Activated T-helper 1 cell treated with Interleukin-2 at 50 U/mL for 16 hours (primary cell): ENCODE measurements around the gene ARIH1.

Source experiments
- DNase-seq: peaks from one replicate; pipeline ENCODE4 v3.0.0-alpha.2; 2020; ENCODE audit warnings: low read depth

The ARIH1 gene

DNA sequence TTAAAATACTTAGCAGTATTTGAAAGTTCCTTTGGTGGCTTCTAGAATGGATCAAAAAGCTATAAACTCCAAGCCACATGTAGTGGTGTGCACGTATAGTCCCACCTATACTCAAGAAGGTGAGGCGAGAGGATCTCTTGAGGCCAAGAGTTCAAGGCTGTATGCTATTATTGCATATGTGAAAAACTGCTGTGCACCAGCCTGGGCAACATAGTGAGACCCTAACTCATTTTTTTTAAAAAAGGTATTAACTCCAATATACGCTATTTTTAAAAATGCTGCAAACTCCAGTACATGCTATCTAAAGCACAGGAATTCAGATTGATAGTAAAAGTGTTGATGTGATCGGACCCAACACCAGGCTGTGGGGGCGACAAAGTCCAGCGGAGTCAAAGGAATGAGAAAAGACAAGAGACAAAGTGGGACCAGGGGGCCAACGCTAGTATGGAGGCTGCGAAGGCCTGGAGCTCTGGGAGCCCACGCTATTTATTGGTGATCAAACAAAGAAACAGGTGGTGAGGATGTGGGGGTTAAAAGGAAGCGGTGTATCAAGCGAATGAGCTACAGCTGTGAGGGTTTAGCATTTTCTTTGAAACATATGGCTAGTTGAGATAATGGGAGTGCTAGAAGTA is 66.6 kb downstream of the ARIH1 start:
- DNase-seq: no peak

DNA sequence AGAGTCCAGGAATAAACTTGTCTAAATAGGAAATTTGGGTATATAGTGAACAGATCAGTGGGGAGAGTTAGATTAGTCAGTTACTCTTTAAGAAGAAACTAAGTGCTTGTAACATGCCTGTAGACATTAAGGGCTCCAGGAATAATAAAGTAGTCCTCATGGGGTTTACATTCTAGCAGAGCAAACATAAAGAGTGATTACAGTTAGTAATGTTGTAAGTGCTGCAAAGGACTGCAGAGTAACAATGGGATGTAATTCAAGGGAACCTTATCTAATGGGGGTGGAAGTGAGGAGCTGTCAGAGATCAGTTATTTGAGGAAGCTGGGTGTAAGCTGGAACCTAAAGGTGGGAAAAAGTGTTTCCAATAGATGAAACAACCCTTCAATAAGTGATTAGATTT is 67.5 kb downstream of the ARIH1 start:
- DNase-seq: no peak

DNA sequence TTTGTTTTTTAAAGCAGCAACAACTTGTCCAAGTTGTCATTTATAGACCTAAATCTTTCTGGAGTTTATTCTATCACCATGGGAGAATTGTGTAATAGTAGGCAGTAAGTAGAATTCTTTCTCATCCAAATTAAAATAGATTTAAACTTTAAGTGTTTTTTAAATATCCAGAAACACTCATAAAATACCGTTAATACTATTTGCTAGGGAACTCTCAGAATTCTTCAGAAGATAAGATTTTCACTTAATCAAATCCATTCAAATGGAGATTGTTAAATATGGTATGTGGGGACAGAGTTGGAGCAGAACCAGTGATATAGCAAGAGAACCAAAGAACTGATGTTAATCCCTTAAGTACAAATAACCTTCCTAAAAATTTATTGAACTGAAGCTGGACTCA is 71.0 kb downstream of the ARIH1 start:
- no peak for DNase-seq

DNA sequence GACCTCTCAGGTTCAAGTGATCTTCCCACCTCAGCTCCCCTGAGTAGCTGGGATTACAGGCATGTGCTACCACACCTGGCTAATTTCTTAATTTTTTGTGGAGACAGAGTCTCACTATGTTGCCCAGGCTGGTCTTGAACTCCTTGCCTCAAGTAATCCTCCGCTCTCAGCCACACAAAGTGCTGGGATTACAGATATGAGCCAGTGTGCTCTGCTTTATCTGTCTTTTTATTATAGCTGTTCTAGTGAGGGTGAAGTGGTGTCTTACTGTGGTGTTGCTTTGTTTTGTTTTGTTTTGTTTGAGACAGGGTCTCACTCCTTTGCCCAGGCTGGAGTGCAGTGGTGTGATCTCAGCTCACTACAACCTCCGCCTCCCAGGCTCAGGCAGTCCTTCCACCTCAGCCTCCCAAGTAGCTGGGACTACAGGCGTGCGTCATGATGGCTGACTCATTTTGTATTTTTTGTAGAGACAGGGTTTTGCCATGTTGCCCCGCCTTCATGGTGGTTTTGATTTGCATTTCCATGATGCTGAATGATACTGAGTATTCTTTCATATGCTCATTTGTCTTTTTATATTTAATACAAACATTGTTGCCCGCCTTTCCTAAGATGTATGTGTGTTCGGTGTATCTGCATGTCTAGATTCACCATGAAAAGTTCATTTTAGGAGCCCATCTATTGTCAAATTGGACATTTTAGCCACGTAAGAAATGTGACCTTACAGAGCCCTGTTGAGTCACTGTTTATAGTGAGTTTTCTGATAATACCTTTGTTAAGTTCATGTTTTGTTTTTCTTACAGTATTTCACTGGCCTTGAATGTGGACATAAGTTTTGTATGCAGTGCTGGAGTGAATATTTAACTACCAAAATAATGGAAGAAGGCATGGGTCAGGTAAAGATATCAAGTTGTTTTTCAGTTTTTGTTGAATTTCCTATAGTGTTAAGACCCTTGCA is 80.6 kb downstream of the ARIH1 start:
- no peak for DNase-seq

DNA sequence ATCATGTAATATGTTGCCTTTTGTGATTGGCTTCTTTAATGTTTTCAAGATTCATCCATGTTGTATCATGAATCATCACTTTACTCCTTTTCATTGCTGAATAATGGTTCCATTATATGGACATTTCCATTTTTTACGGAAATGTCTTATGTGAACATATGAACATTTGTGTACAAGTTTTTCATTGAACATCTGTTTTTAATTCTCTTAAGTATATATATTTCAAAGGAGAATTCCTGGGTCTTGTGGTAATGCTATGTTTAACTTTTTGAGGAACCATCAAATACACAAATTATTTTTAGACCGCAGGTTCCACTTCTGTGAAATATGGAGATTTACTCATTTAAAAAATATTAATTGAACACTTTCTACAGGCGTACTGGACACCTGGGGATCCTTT is 85.7 kb downstream of the ARIH1 start:
- DNase-seq: no peak

DNA sequence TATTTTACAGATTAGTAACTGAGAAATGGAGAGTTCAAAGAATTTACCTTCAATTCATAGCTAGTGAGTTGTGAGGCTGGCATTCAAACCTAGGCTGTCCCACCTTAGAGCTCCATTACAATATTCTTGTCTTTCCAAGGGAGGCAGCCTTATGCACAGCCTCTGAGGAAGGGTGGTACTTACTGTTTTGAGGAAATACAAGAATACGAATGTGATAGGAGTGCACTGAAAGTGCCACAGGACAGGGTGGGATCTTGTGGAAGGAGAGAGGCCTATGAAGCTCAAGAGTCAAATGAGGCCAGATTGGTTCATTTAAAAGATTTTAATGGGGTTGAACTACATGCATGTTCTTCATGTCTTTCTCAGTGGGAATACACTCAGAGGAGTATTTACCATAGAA is 86.3 kb downstream of the ARIH1 start:
- no peak for DNase-seq

DNA sequence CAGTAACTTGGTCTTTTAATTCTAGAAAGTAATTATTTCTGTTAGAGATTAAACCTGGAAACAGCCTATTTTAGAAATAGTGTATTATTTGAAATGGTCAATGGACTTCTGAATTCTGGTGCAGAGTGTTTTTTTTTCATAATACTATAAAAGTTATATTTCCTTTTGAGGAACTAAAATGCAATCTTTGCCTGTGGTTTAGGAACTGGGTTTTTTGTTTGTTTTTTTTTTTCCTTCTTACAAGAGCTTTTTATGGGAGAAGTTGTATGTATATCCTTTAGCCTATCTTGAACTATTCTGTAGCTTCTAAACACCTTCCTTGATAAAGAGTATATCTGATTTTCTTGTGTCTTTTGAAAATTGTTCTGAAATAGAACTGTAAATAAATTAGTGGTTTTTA is 88.3 kb downstream of the ARIH1 start:
- no peak for DNase-seq

DNA sequence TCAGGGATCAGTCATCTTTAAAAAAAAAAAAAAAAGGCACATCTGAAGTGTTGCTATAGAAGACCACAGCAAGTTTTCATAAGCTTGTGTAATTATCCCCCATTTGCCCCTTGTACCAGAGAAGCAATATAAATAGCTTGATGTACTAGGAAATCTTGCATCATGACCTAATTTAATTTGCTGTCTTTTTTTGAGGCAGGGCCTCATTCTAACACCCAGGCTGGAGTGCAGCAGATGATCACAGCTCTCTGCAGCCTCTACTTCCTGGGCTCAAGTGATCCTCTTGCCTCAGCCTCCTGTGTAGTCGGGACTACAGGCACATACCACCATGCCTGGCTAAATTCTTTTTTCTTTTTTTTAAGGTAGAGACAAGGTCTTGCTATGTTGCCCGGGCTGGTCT is 88.7 kb downstream of the ARIH1 start:
- no peak for DNase-seq

DNA sequence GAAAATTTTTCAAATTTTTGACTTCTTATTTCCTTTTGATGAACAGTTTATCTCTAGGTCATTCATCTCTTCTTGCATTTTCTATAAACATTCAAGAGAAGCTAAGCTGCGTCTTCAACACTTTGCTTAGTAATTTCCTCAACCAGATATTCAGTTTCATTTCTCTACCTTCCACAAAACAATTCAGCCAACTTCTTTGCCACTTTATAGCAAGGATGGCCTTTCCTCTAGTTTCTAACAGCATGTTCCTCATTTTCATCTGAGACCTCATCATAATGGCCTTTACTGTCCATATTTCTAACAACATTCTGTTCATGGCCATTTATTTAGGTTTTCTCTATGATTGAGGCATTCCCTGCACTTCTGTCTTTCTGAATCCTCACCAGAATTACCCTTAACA is 90.0 kb downstream of the ARIH1 start:
- no peak for DNase-seq

DNA sequence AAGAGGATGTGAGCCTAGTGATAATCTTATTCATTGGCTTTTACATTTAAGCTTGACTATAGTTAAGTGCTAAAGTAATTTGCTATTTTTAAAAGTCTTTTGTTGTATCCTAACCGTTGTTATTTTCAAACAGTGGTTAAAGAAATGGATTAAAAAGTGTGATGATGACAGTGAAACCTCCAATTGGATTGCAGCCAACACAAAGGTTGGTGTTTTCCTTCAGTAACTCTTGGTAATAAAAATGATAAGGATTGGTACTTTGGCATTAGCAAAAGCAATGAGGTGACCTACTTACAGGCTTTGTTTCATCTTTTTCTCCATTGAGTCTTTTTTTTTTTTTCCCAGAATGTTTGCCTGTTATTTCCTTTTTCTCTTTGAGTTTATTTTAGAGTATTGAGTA is 92.8 kb downstream of the ARIH1 start:
- no peak for DNase-seq

DNA sequence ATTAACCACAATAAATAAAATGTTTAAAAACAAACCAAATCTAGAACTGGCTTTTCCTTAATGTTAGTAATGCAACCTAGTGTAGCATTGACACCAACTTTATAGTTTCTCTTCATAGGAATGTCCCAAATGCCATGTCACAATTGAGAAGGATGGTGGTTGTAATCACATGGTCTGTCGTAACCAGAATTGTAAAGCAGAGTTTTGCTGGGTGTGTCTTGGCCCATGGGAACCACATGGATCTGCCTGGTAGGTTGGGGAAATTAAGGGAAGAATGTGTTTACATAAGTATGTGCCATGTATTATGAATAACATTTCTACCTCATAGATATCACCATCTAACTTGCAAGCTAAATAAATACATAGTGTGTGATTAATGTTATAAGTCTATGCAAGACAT is 95.9 kb downstream of the ARIH1 start:
- DNase-seq: no peak

DNA sequence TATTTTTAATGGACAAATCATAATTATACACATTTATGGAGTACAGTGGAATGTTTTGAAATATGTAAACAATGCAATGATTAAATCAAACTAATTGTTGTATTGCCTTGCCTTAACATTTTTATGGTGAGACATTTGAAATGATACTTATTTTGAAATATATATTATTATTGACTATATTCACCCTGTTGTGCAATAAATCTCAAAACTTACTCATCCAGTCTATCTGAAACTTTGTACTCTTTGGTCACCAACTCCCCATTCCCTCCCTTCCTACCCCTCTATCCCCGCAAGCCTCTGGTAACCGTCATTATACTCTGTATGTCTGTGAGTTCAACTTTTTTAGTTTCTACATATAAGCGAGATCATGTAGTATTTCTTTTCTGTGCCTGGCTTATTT is 105.7 kb downstream of the ARIH1 start:
- DNase-seq: no peak

DNA sequence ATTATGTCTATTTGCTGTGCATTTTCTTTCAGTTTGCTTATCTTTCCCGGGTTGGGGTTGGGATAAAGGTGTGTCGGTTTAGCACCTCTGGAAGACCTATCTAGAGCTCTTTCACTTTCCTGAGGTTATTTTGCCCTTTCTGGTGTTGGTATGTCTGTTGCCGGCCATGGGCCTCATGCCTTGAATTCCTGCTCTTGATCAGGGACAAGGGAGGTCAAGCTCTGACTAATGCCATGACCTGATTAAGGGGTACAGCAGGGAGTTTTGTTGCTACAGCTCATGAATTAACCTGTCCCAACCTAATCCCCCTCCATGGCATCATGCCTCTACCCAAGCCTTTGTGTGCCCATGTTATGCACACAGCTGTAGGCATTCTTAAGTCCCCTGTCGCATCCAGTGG is 109.9 kb downstream of the ARIH1 start:
- DNase-seq: no peak

DNA sequence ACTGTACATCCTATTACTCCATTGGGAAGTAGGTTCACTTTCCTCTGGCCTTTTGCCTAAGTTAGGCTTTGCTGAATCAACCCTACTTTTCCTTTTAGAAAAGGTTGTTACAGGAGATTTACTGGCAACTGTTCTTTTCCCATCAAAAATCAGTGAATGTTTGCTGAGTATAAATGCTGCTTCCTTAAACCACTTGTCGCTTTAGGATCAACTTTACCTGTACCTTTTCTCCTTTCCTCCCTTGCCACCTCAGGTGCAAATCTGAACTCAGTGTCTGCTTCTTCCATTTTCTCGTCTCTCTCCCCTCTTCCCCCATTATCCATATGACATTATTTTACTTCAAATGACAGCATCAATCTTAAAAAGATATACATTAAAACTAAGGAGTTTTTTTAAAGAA is 110.9 kb downstream of the ARIH1 start:
- DNase-seq: no peak

DNA sequence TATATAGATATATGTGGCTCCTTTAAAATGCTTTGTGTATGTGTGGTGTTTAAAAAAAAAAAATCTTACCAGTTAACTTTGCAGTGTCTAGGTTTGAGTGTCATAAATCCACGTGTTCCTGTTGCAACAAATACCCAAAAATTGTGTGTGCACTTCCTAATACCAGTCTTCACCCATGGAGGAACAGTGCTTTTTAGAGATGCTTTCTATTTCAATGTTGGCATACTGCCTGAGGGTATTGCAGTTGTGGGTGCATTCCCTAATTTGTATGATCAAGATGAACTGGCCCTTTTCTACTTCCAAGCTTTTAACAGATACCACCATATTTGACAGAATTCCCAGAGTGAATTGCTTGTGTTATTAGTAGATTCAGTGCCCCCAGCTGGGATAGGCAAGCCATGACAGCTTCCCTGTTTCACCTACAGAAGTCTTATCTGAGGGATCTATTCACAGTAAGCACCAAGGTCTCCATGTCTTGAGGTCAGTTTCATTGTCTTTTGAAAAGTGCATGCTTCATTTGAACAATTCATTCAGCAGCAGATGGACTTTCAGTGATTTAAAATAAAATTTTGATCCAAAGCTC is 111.4 kb downstream of the ARIH1 start:
- no peak for DNase-seq

DNA sequence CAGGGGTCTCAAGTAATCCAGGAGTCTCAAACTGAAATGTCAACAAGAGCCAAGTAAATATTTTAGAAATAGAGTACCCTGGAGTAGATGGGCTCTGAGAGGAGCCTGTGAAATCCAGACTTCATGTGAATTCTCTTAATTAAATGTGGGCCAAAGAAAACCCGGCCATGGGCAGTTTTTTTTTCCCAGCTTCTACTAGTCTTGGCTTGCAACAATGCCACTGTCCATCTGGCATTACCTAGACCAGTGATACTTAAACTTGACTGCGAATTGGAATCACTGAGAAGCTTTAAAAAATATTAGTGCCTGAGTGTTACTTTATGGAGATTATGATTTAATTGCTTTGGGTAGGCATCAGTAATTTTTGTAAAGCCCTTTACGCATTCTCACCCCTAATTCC is 114.0 kb downstream of the ARIH1 start:
- DNase-seq: no peak

DNA sequence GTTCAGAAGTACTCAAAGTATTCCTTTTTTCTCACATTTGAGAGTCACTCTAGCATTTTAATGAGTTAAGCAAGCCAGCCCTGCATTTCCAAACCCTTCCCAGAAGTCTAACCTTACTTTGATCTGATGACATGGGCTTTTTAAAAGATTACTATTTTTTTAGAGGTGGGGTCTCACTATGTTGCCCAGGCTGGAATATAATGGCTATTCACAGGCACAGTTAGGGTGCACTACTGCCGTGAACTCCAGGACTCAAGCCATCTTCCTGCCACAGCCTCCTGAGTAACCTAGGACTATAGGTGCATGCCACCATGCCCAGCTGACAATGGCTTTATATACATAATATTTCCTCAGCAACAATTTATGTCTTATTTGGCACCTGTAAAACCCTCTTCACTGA is 116.3 kb downstream of the ARIH1 start:
- DNase-seq: no peak

DNA sequence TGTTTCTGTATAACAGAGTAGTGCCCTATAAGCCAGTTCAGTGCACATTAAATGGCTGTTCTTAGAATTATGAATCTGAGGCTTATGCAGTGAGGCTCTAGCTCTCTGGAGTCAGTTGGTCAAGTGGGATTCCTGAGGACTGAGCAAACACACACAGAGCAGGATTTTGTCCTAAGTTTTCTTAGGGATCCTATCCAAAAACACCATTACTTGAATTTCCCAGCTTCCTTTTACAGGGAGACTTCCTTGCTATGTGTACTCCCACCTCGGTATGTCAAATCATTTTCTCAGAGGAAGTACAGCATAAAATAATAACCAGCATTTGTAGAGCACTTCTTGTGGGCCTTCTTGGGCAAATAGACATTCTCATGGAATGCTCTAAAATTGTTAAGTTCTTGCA is 117.2 kb downstream of the ARIH1 start:
- DNase-seq: no peak

DNA sequence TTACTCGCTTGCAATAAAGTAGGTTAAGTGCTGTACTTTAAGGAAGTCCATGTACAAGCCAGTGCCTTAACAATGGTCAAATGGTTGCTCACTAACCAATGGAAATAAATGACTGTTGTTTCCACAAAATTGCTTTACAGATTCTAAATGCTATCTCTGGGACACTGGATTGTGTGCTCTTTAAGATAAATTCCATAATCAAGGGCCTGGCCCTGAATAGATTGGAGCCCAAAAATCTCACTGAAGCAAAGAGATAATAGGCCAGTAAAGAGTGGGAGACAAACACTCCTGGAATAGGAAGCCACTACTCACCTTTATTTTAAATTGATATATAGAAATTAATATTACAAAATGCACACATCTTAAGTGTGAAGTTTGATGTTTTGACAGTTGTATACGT is 118.0 kb downstream of the ARIH1 start:
- no peak for DNase-seq

DNA sequence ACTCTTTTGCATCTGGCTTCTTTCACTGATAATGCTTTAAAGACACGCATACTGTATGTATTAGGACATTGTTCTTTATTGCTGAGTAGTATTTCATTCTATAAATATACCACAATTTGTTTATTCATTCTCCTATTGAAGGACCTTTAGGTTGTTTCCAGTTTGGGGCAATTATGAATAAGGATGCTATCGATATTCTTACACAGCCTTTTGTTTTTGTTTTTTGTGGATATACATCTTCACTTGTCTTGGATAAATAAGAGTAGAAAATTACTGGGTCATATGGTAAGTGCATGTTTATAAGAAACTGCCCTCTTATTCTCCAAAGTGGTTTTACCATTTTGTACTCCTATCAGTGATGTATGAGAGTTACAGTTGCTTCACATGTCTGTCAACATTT is 118.5 kb downstream of the ARIH1 start:
- no peak for DNase-seq

DNA sequence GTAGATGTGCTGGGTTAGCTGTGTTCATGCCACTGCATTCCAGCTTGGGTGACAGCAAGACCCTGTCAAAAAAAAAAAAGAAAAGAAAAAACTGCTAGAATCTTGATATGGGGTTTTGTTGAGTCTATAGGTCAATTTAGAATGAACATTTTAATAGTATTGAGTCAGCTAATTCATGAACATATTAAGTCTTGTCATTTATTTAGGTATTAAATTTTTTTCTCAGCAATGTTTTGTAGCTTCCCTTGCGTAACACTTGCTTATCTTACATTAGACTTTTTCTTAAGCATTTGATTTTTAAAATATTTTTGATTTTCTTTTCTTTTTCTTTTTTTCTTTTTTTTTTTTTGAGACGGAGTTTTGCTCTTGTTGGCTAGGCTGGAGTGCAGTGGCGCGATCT is 119.7 kb downstream of the ARIH1 start:
- DNase-seq: no peak

DNA sequence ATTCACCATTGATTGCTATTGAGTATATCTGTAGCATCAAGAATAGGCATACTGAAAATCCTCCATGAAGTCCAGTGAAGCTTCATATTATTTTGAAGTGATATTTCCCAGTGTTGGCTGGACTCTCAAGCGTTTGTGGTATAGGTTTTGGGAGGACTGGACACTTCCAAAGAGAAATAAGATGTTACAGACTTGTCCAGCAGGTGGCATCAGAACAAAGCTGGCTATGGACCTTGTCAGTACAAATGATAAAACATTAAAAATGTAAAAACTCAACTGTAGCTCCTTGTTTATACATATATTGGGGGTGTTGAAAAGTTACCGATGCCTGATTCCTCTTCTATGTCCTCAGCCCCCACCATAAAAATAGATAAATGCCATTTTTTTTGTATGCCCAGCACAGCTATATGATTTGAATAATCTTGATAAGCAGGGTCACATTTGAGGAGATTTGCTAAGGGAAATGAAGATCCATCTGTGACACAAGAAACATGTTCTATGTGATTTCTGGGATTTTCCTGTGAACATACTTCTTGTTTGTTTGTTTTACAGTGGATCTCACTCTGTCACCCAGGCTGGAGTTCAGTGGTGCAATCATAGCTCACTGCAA is 125.8 kb downstream of the ARIH1 start:
- no peak for DNase-seq

DNA sequence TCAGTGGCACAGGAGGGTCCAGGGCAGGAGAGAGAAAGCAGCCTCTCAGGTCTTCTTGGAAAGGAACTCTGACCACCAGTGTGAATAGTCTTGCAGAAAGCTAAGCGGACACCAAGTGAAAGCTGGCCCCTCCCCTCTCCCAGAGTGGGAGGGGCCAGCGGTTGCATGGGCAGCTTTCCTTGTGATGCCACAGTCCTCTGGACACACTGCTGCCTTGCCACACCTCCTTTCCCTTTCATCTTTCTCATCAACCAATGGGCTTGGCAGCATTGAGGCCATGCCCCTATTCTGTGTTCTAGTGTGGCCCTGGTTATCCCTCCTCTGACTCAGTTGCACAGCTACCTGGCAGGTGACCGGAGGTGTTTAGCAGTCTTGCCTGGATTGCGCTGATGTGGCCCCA is 130.7 kb downstream of the ARIH1 start:
- no peak for DNase-seq
